ENCODE data around the gene TRAF1. TPM values are rescaled to one million over a fixed set of nuclear protein-coding genes. Genes with fewer than 3 reads are reported as not detected.

Gene TRAF1
- total RNA-seq, 3 donors from 2014 or later = 4.9 to 8.6 (median 7.3) TPM

- intact Hi-C loops (cut with DNase I; ENCODE audit: low total_unique reads) = no loop called here
- Histone ChIP-seq H3K9me3 (no peaks in the 10 kb centered on the region), H3K4me3 (no peak overlapping the region), H3K4me1 (no peaks in the 10 kb centered on the region), H3K27ac (no peak overlapping the region), H3K36me3 (no peaks in the 10 kb centered on the region), H3K27me3 (no peaks in the 10 kb centered on the region)
- TF ChIP-seq POLR2A (IDR thresholded peaks at IDR 0.05) (no peak), CTCF (IDR thresholded peaks at IDR 0.05) (no peak), POLR2AphosphoS5 (IDR thresholded peaks at IDR 0.05) (no peak)
- no peak for DNase-seq (ENCODE audit: low spot score in 2 of 2)
Measured at GRCh38 chr9:120901755-120902568, 24.6 kb downstream of the TRAF1 start.

- intact Hi-C loops (cut with DNase I; ENCODE audit: low total_unique reads) = no loop called here
- H3K4me3 ChIP-seq = no peak overlapping the region
- no peaks in the 10 kb centered on the region for H3K27me3 ChIP-seq
- H3K9me3 ChIP-seq = no peaks in the 10 kb centered on the region
- no peaks in the 10 kb centered on the region for H3K4me1 ChIP-seq
- H3K27ac ChIP-seq = no peak overlapping the region
- H3K36me3 ChIP-seq = no peaks in the 10 kb centered on the region
- no peak for TF ChIP-seq POLR2A (IDR thresholded peaks at IDR 0.05)
- no peak for TF ChIP-seq POLR2AphosphoS5 (IDR thresholded peaks at IDR 0.05)
- TF ChIP-seq CTCF (IDR thresholded peaks at IDR 0.05) = no peak
- no peak for DNase-seq (ENCODE audit: low spot score in 2 of 2)
Measured at GRCh38 chr9:120900824-120901223, 25.8 kb downstream of the TRAF1 start.

GRCh38 chr9:120899490-120900068 is 27.0 kb downstream of the TRAF1 start:
- intact Hi-C loops (cut with DNase I; ENCODE audit: low total_unique reads) = no loop called here
- TF ChIP-seq POLR2AphosphoS5 (IDR thresholded peaks at IDR 0.05) (no peak), CTCF (IDR thresholded peaks at IDR 0.05) (no peak), POLR2A (IDR thresholded peaks at IDR 0.05) (no peak)
- no peaks in the 10 kb centered on the region for H3K27me3 ChIP-seq
- no peak overlapping the region for H3K27ac ChIP-seq
- DNase-seq (ENCODE audit: low spot score in 2 of 2) = no peak
- no peaks in the 10 kb centered on the region for H3K9me3 ChIP-seq
- H3K4me1 ChIP-seq = no peaks in the 10 kb centered on the region
- H3K36me3 ChIP-seq = no peaks in the 10 kb centered on the region
- no peak overlapping the region for H3K4me3 ChIP-seq

- no peaks in the 10 kb centered on the region for H3K27me3 ChIP-seq
- no peaks in the 10 kb centered on the region for H3K4me1 ChIP-seq
- no peaks in the 10 kb centered on the region for H3K9me3 ChIP-seq
- intact Hi-C loops (cut with DNase I; ENCODE audit: low total_unique reads) = no loop called here
- no peak for DNase-seq (ENCODE audit: low spot score in 2 of 2)
- no peak overlapping the region for H3K4me3 ChIP-seq
- H3K27ac ChIP-seq = no peak overlapping the region
- no peaks in the 10 kb centered on the region for H3K36me3 ChIP-seq
- TF ChIP-seq CTCF (IDR thresholded peaks at IDR 0.05) = no peak
- TF ChIP-seq POLR2A (IDR thresholded peaks at IDR 0.05) = no peak
- TF ChIP-seq POLR2AphosphoS5 (IDR thresholded peaks at IDR 0.05) = no peak
Measured at GRCh38 chr9:120898396-120898795, 28.2 kb downstream of the TRAF1 start.

GRCh38 chr9:120895951-120896350 is 30.6 kb downstream of the TRAF1 start:
- TF ChIP-seq POLR2AphosphoS5 (IDR thresholded peaks at IDR 0.05) (no peak), POLR2A (IDR thresholded peaks at IDR 0.05) (no peak), CTCF (IDR thresholded peaks at IDR 0.05) (no peak)
- Histone ChIP-seq H3K9me3 (no peaks in the 10 kb centered on the region), H3K27me3 (no peaks in the 10 kb centered on the region), H3K4me3 (no peak overlapping the region), H3K36me3 (no peaks in the 10 kb centered on the region), H3K4me1 (no peaks in the 10 kb centered on the region), H3K27ac (no peak overlapping the region)
- intact Hi-C loops (cut with DNase I; ENCODE audit: low total_unique reads) = no loop called here
- DNase-seq (ENCODE audit: low spot score in 2 of 2) = no peak

All from breast epithelium (tissue), 4 donors.